Tibial nerve (tissue), 3 donors: ENCODE results near the gene ASIC1.

Experiments used
- CTCF ChIP-seq, 5 experiments: fragments of 200-600 bp in 3 of 5; fragments of 450-650 bp in 2 of 5; sonication (generic) in 3 of 5; IDR thresholded peaks; one replicate each; pipeline ENCODE4 v1.5.1; 2016 to 2019; ENCODE audit warnings: antibody characterized with exemption in 5 of 5, mild to moderate bottlenecking in 3 of 5, moderate library complexity in 2 of 5
- POLR2A ChIP-seq, 2 donors: fragments of 450-650 bp; IDR thresholded peaks; one replicate each; pipeline ENCODE4 v1.6.1; 2017; ENCODE audit warnings: antibody characterized with exemption in 2 of 2, mild to moderate bottlenecking in 2 of 2, moderate library complexity in 2 of 2

- TF ChIP-seq POLR2A (IDR thresholded peaks at IDR 0.05) (no peak), CTCF (IDR thresholded peaks at IDR 0.05) (no peak)
These were observed 37.9 kb upstream of the ASIC1 start for GRCh38 chr12:50019524-50019923.
